Calu3 (cell line): ENCODE data around the gene ASB13. TPM values are rescaled to one million over a fixed set of nuclear protein-coding genes. Genes with fewer than 3 reads are reported as not detected.

Experiments used
- Bru-seq: library from RNA; stranded (reverse); fragments of 400-500 nt; gene quantifications from one replicate; lab custom pipeline; 2021; lab: Mats Ljungman, UMichigan
- BruChase-seq, 2 experiments: library from RNA; stranded (reverse); fragments of 400-500 nt; gene quantifications; one replicate each; lab custom pipeline; 2021; lab: Mats Ljungman, UMichigan
- BruUV-seq: library from RNA; stranded (reverse); fragments of 400-500 nt; replicated peaks from 2 replicates; lab custom pipeline; 2021; lab: Mats Ljungman, UMichigan
- CTCF ChIA-PET: fragments of 300-600 bp; sonication (Branson Sonifier 250); formaldehyde crosslinking; loops from one replicate; lab custom pipeline; 2022; ENCODE audit warnings: antibody characterized with exemption; lab: Charles Lee
- DNase-seq: peaks from one replicate; pipeline ENCODE4 v3.0.0; 2022
- H3K27ac Mint-ChIP-seq: one replicate; pipeline ENCODE4 v1.8.0; 2022; ENCODE audit warnings: mixed read lengths; ENCODE audit not compliant: unreplicated experiment
- H3K27me3 Mint-ChIP-seq: one replicate; pipeline ENCODE4 v1.8.0; 2022; ENCODE audit warnings: mixed read lengths; ENCODE audit not compliant: unreplicated experiment
- H3K36me3 Mint-ChIP-seq: one replicate; pipeline ENCODE4 v1.8.0; 2022; ENCODE audit warnings: mild to moderate bottlenecking, moderate library complexity, mixed read lengths; ENCODE audit not compliant: insufficient read depth, unreplicated experiment
- H3K4me1 Mint-ChIP-seq: one replicate; pipeline ENCODE4 v1.8.0; 2022; ENCODE audit warnings: mild to moderate bottlenecking, low read depth, mixed read lengths; ENCODE audit not compliant: unreplicated experiment
- H3K4me3 Mint-ChIP-seq: one replicate; pipeline ENCODE4 v1.8.0; 2022; ENCODE audit warnings: mild to moderate bottlenecking, low read depth, moderate library complexity, mixed read lengths; ENCODE audit not compliant: unreplicated experiment
- H3K9me3 Mint-ChIP-seq: one replicate; pipeline ENCODE4 v1.8.0; 2022; ENCODE audit warnings: low read depth, mixed read lengths; ENCODE audit not compliant: unreplicated experiment
- CTCF ChIP-seq: fragments of 200-600 bp; IDR thresholded peaks from one replicate; pipeline ENCODE4 v1.8.0; 2022; ENCODE audit warnings: antibody characterized with exemption; ENCODE audit not compliant: unreplicated experiment
- intact Hi-C: fragments of 100-400 bp; cut with micrococcal nuclease; formaldehyde crosslinking; loops from one replicate; pipeline ENCODE4 v1.10.0; 2022; ENCODE audit not compliant: unreplicated experiment
- long read RNA-seq: library from polyadenylated mRNA; stranded (forward); transcript quantifications from one replicate; pipeline ENCODE4 v2.0.0, GENCODE V29; 2022
- total RNA-seq: library from RNA; stranded (reverse); gene quantifications from 2 replicates; pipeline ENCODE4 v1.2.3, GENCODE V29; 2022

ASB13 gene
- total RNA-seq: 20.7 and 21.6 TPM in 2 replicates
- Bru-seq, nascent RNA: percentile 60 among the genes with signal in this experiment
- BruChase-seq, experiment 1, labeled RNA remaining after a 6-hour chase: percentile 51 among the genes with signal in this experiment
- percentile 55 among the genes with signal in this experiment for BruChase-seq, experiment 2, labeled RNA remaining after a 2-hour chase
- long read RNA-seq, transcript ASB13-201 (6 exons, 2,699 nt): major isoform, 16 of 26 reads
- long read RNA-seq, partial matches to known transcripts: 7 of 26 reads
- long read RNA-seq, other reads (novel, unspliced or antisense): 1 of 26 reads

- Mint-ChIP-seq H3K4me3 (peak within 1 kb of the TSS; percentile 79), H3K36me3 (peaks cover 21% of the 10 kb centered on the region), H3K9me3 (no peaks in the 10 kb centered on the region), H3K27me3 (no peaks in the 10 kb centered on the region), H3K4me1 (peaks cover 11% of the 10 kb centered on the region), H3K27ac (no peak within 1 kb of the TSS)
- CTCF ChIA-PET: no interaction called here
- DNase-seq: peak; percentile 81
- no TSS peak for BruUV-seq
- no peak for TF ChIP-seq CTCF
- intact Hi-C loops: no loop called here
Measured at GRCh38 chr10:5666008-5666840, at the start of gene ASB13. Gene ASB13, minus strand, starts transcription at chr10:5666595. Its CDS starts 44 bp downstream, at chr10:5666551.

GRCh38 chr10:5711642-5712041 is 45.2 kb upstream of the ASB13 start:
- Mint-ChIP-seq H3K4me3 (no peak overlapping the region), H3K4me1 (peaks cover 39% of the 10 kb centered on the region), H3K36me3 (no peaks in the 10 kb centered on the region), H3K9me3 (peaks cover 2% of the 10 kb centered on the region), H3K27ac (peak overlapping the region; percentile 25), H3K27me3 (no peaks in the 10 kb centered on the region)
- CTCF ChIA-PET: interaction anchor here (0.6 to 1.1 kb wide), 3 partner anchors 9 to 898 kb away, joined by 3 to 7 read pairs (median 6); no protein-coding TSS in a partner anchor
- no peak for DNase-seq
- intact Hi-C loops: no loop called here
- no peak for TF ChIP-seq CTCF
- BruUV-seq: no TSS peak

- Mint-ChIP-seq H3K27ac (no peak overlapping the region), H3K9me3 (peaks cover 2% of the 10 kb centered on the region), H3K36me3 (no peaks in the 10 kb centered on the region), H3K4me1 (peaks cover 39% of the 10 kb centered on the region), H3K4me3 (no peak overlapping the region), H3K27me3 (no peaks in the 10 kb centered on the region)
- intact Hi-C loops: no loop called here
- no TSS peak for BruUV-seq
- TF ChIP-seq CTCF: no peak
- no peak for DNase-seq
- CTCF ChIA-PET: interaction anchor here (1.1 kb wide), 1 partner anchor 8 kb away, joined by 3 read pairs; no protein-coding TSS in a partner anchor
Measured at GRCh38 chr10:5710859-5711258, 44.5 kb upstream of the ASB13 start.

- H3K27ac Mint-ChIP-seq: no peak overlapping the region
- H3K4me1 Mint-ChIP-seq: peaks cover 33% of the 10 kb centered on the region
- peaks cover 2% of the 10 kb centered on the region for H3K9me3 Mint-ChIP-seq
- H3K27me3 Mint-ChIP-seq: no peaks in the 10 kb centered on the region
- DNase-seq: no peak
- intact Hi-C loops: loop anchor here (2.0 kb wide), 1 partner anchor 17 kb away; no protein-coding TSS in a partner anchor
- TF ChIP-seq CTCF: no peak
- H3K36me3 Mint-ChIP-seq: no peaks in the 10 kb centered on the region
- CTCF ChIA-PET: interaction anchor here (0.7 kb wide), 1 partner anchor 65 kb away, joined by 3 read pairs; no protein-coding TSS in a partner anchor
- no peak overlapping the region for H3K4me3 Mint-ChIP-seq
- BruUV-seq: no TSS peak
Measured at GRCh38 chr10:5709865-5710264, 43.5 kb upstream of the ASB13 start.
